CD4-positive, alpha-beta T cell (primary cell): Measurements from ENCODE around the gene UBE3B. TPM values are rescaled to one million over a fixed set of nuclear protein-coding genes. Genes with fewer than 3 reads are reported as not detected.

Experiments used
- ATAC-seq: fragments of 200-7000 bp; cut with Tn5 transposase; one replicate; pipeline ENCODE4 v1.10.0; 2022; ENCODE audit warnings: mild to moderate bottlenecking; ENCODE audit not compliant: poor library complexity
- CTCF ChIA-PET: fragments of 350-600 bp; sonication (Branson Sonifier 250); formaldehyde crosslinking; loops from one replicate; lab custom pipeline; 2021; ENCODE audit warnings: antibody characterized with exemption, inconsistent platforms; lab: Charles Lee
- POLR2A ChIA-PET: fragments of 350-600 bp; sonication (Branson Sonifier 250); formaldehyde crosslinking; loops from one replicate; lab custom pipeline; 2021; ENCODE audit warnings: antibody characterized with exemption, inconsistent platforms; lab: Charles Lee
- DNase-seq, 14 experiments: peaks; one replicate each; pipeline ENCODE4 v3.0.0-alpha.2; 2013 to 2020; ENCODE audit warnings: mixed read lengths in 2 of 14
- H3K27ac ChIP-seq, 2 donors: one replicate each; pipeline versions ENCODE4 v1.5.1 to v1.7.0; 2013; ENCODE audit warnings: low read length in 2 of 2, low read depth in 1 of 2, mild to moderate bottlenecking in 1 of 2
- H3K27me3 ChIP-seq, 2 experiments: 1 replicate in 1 of 2; 2 replicates in 1 of 2; pipeline versions ENCODE4 v1.6.1 to v1.7.0; 2013; ENCODE audit warnings: low read length in 2 of 2, control low read depth in 1 of 2, mild to moderate bottlenecking in 1 of 2, moderate library complexity in 1 of 2; ENCODE audit not compliant: insufficient read depth in 2 of 2, control insufficient read depth in 1 of 2
- H3K36me3 ChIP-seq: one replicate; pipeline ENCODE4 v1.6.1; 2013; ENCODE audit warnings: low read length, control low read depth; ENCODE audit not compliant: insufficient read depth
- H3K4me1 ChIP-seq: one replicate; pipeline ENCODE4 v1.6.1; 2013; ENCODE audit warnings: low read length, control low read depth; ENCODE audit not compliant: insufficient read depth
- H3K4me3 ChIP-seq: one replicate; pipeline ENCODE4 v1.5.1; 2013; ENCODE audit warnings: mild to moderate bottlenecking, low read length, moderate library complexity
- H3K9me3 ChIP-seq, 2 experiments: 1 replicate in 1 of 2; 2 replicates in 1 of 2; pipeline versions ENCODE4 v1.6.1 to v1.7.0; 2013; ENCODE audit warnings: low read length in 2 of 2, mild to moderate bottlenecking in 2 of 2, control low read depth in 1 of 2, moderate library complexity in 1 of 2; ENCODE audit not compliant: control insufficient read depth in 1 of 2, insufficient read depth in 1 of 2
- H3K27ac Mint-ChIP-seq: one replicate; pipeline ENCODE4 v1.8.0; 2020; ENCODE audit warnings: mixed read lengths
- H3K27me3 Mint-ChIP-seq: one replicate; pipeline ENCODE4 v1.8.0; 2021; ENCODE audit warnings: mixed read lengths
- H3K36me3 Mint-ChIP-seq: one replicate; pipeline ENCODE4 v1.8.0; 2021; ENCODE audit warnings: low read depth, mixed read lengths
- H3K4me1 Mint-ChIP-seq: one replicate; pipeline ENCODE4 v1.8.0; 2021; ENCODE audit warnings: low read depth, mixed read lengths
- H3K4me3 Mint-ChIP-seq: one replicate; pipeline ENCODE4 v1.8.0; 2020; ENCODE audit warnings: mild to moderate bottlenecking, mixed read lengths
- H3K9me3 Mint-ChIP-seq: one replicate; pipeline ENCODE4 v1.8.0; 2020; ENCODE audit warnings: mixed read lengths
- intact Hi-C, 2 experiments: fragments of 100-400 bp; cut with DNase I in 1 of 2; cut with micrococcal nuclease in 1 of 2; formaldehyde crosslinking; loops; one replicate each; pipeline versions ENCODE4 v1.15.1 to v1.9.0; 2023 to 2025; cut with DNase I, micrococcal nuclease
- total RNA-seq, 174 experiments: library from RNA in 2 of 174; stranded (reverse) in 2 of 174; gene quantifications; one replicate each; pipeline ENCODE4 v1.2.3 and lab custom pipeline; 2021 to 2026
- TF ChIP-seq, protein P1 (sequence below): fragments of 200-600 bp; IDR thresholded peaks from one replicate; pipeline ENCODE4 v1.8.0; 2022; ENCODE audit warnings: antibody characterized with exemption, mild to moderate bottlenecking

Gene UBE3B
- total RNA-seq, 2 experiments from 2014 or later = 17.2 to 19.9 TPM

DNA sequence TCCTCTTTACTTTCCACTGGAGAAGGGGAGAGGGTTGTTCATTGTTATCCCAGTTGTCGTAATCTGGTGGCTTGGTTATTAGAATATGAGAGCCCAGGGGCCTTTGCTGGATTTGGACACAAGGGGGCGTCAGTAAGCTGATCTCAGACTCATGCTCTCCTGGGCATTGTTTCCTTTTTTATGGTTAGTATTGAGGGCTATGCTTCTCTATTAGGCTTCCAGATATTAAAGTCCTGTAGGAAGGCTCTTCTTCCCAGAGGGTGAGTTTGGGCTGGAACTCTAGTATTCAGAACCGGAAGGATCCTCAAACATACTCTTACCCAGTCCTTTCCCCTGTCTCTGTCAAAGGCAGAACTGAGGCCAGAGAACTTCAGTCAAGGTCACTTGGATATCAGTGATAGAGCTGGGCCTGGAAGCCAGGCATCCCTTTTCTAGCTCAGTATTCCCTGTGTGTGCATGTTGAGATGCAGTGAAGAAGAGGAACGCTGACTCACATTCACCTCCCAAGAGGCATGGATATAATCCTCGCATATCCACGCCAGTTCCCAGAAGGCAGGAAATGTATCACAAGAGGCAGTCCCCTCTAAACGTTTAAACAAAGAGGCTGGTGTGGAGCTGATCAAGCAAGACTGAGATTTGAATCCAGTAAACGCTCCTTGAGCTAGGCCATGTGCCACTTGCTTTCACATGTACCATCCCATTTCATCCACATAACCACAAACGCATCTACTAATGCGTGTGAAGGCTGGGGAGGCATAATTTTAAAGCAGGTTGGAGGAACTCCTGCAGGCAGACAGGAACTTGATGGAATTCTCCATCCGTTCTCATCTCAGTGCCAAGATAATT is 41.6 kb downstream of the UBE3B start:
- intact Hi-C loops = loop anchor here (1.0 to 5.0 kb wide), 3 partner anchors 256 to 363 kb away; partner anchors contain the start of gene GLTP (in 1 of the 2)
- ChIA-PET POLR2A (no interaction called here), CTCF (interaction anchor here (0.8 to 1.8 kb wide), 4 partner anchors 10 to 256 kb away, joined by 3 to 8 read pairs (median 4); no protein-coding TSS in a partner anchor)
- Mint-ChIP-seq H3K4me1 (no peaks in the 10 kb centered on the region), H3K4me3 (no peak overlapping the region), H3K9me3 (no peaks in the 10 kb centered on the region), H3K36me3 (peaks cover 91% of the 10 kb centered on the region), H3K27me3 (no peaks in the 10 kb centered on the region), H3K27ac (no peak overlapping the region)
- H3K27ac ChIP-seq = no peak overlapping the region
- peak; percentile 63 for ATAC-seq
- H3K4me1 ChIP-seq = no peaks in the 10 kb centered on the region
- no peaks in the 10 kb centered on the region for H3K9me3 ChIP-seq
- TF ChIP-seq, protein P1, sequence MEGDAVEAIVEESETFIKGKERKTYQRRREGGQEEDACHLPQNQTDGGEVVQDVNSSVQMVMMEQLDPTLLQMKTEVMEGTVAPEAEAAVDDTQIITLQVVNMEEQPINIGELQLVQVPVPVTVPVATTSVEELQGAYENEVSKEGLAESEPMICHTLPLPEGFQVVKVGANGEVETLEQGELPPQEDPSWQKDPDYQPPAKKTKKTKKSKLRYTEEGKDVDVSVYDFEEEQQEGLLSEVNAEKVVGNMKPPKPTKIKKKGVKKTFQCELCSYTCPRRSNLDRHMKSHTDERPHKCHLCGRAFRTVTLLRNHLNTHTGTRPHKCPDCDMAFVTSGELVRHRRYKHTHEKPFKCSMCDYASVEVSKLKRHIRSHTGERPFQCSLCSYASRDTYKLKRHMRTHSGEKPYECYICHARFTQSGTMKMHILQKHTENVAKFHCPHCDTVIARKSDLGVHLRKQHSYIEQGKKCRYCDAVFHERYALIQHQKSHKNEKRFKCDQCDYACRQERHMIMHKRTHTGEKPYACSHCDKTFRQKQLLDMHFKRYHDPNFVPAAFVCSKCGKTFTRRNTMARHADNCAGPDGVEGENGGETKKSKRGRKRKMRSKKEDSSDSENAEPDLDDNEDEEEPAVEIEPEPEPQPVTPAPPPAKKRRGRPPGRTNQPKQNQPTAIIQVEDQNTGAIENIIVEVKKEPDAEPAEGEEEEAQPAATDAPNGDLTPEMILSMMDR = peak; percentile 72
- peaks cover 85% of the 10 kb centered on the region for H3K36me3 ChIP-seq
- peak; percentile 27 to 72 (median 44) for DNase-seq
- H3K27me3 ChIP-seq = no peaks in the 10 kb centered on the region
- H3K4me3 ChIP-seq = no peak overlapping the region

DNA sequence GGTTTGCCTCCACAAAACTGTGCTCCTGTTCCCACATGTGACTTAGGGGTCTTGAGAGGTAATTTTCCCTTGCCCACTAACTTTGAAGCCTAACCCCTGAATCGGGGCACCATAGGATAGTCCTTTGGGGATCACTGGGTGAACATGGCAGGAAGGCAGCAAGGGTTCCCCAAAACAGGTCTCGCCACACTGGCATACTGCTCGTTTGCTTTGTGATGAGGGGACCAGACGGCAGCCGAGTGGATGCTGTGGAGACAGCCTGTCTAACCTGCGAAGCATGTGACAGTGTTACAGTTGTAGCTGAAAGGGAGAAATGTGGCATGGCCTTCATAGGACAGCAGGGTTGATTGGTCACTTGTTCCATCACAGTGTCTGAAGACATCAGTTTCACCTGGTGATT is 42.4 kb downstream of the UBE3B start:
- H3K36me3 ChIP-seq = peaks cover 85% of the 10 kb centered on the region
- intact Hi-C loops = loop anchor here (2.0 to 5.0 kb wide), 2 partner anchors 325 to 363 kb away; partner anchors contain the start of gene GLTP (in 1 of the 2)
- H3K4me3 Mint-ChIP-seq = no peak overlapping the region
- no peak for DNase-seq
- no peak overlapping the region for H3K27ac Mint-ChIP-seq
- ChIA-PET POLR2A (no interaction called here), CTCF (interaction anchor here (1.5 kb wide), 1 partner anchor 255 kb away, joined by 6 read pairs; no protein-coding TSS in a partner anchor)
- H3K4me3 ChIP-seq = no peak overlapping the region
- H3K36me3 Mint-ChIP-seq = peaks cover 91% of the 10 kb centered on the region
- H3K27ac ChIP-seq = no peak overlapping the region
- H3K9me3 ChIP-seq = no peaks in the 10 kb centered on the region
- no peaks in the 10 kb centered on the region for H3K27me3 Mint-ChIP-seq
- no peak for ATAC-seq
- no peaks in the 10 kb centered on the region for H3K4me1 ChIP-seq
- no peaks in the 10 kb centered on the region for H3K4me1 Mint-ChIP-seq
- TF ChIP-seq, protein P1 = no peak
- H3K27me3 ChIP-seq = no peaks in the 10 kb centered on the region
- H3K9me3 Mint-ChIP-seq = no peaks in the 10 kb centered on the region

DNA sequence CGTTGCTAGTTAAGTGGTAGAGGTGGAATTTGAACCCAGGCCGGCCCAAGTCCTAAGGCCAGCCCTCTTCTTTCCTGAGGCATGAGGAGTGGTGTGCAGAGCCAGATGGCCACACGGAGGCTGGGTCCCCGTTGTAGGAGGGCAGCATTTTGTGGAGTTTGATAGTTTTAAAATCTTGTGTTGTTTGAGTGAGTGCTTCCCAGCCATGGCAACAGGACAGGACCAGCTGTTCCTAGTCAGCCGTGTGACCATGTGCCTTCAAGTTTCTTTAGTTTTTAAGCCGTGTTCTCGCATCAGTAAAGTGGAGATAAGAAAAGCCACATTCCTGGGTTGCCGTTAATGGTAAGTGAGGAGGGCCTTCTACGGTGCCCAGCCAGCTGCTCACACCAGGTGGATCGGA is 44.4 kb downstream of the UBE3B start:
- H3K4me1 ChIP-seq = no peaks in the 10 kb centered on the region
- Mint-ChIP-seq H3K9me3 (no peaks in the 10 kb centered on the region), H3K36me3 (peaks cover 92% of the 10 kb centered on the region), H3K4me3 (no peak overlapping the region), H3K27ac (no peak overlapping the region), H3K4me1 (no peaks in the 10 kb centered on the region), H3K27me3 (no peaks in the 10 kb centered on the region)
- H3K27me3 ChIP-seq = no peaks in the 10 kb centered on the region
- H3K4me3 ChIP-seq = no peak overlapping the region
- ATAC-seq (no peak), DNase-seq (no peak)
- no peak overlapping the region for H3K27ac ChIP-seq
- no peaks in the 10 kb centered on the region for H3K9me3 ChIP-seq
- POLR2A ChIA-PET = no interaction called here
- intact Hi-C loops = no loop called here
- peaks cover 93% of the 10 kb centered on the region for H3K36me3 ChIP-seq
- CTCF ChIA-PET = no interaction called here
- TF ChIP-seq, protein P1 = no peak
